HL-60 (cell line): ENCODE measurements around the gene C5orf24.

Experiments used
- CTCF ChIP-seq: IDR thresholded peaks from one replicate; pipeline ENCODE4 v1.5.1; 2011; ENCODE audit warnings: low read length, control low read depth, inconsistent platforms; ENCODE audit not compliant: insufficient read depth
- POLR2AphosphoS5 ChIP-seq: IDR thresholded peaks from 2 replicates; pipeline ENCODE4 v1.6.1; 2012; ENCODE audit warnings: low read depth
- REST ChIP-seq: IDR thresholded peaks from 2 replicates; pipeline ENCODE4 v1.6.1; 2012; ENCODE audit warnings: low read depth; ENCODE audit not compliant: insufficient replicate concordance

DNA sequence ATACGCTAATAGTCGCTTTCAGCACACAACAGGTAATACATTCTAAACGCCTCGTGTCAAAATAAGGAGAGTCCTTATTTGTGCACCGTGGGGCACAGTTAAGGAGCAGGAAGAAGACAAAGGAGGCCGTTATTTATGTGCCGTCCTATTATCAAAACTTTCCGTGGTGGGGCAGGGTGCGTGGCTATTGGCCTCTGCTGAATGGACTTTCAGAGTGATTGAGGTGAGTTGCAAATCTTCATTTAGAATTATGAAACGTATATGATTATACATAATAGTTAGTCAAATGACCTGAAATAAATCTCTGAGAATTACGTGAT is 833 bp downstream of the C5orf24 start:
- no peak for TF ChIP-seq CTCF
- no peak for TF ChIP-seq REST
- TF ChIP-seq POLR2AphosphoS5: no peak
